RPMI7951 (cell line): ENCODE data around the gene VTN. TPM values are rescaled to one million over a fixed set of nuclear protein-coding genes. Genes with fewer than 3 reads are reported as not detected.
A peak's percentile ranks its signal among the peaks of the same experiment; 100 is the strongest.

Experiments
- DNase-seq: peaks from one replicate; pipeline ENCODE4 v3.0.0-alpha.2; 2012; ENCODE audit warnings: low read depth
- total RNA-seq: library from RNA; depleted of rRNA; stranded (reverse); fragments of >200 nt; shearing (Covaris generic); gene quantifications from 2 replicates; pipeline ENCODE4 v1.2.3, GENCODE V29; 2014

VTN gene
- total RNA-seq, 1 experiment from 2014 or later: 0.60 TPM

- DNase-seq: no peak
Measured at GRCh38 chr17:28368915-28369683, 1.0 kb downstream of the VTN start.

DNA sequence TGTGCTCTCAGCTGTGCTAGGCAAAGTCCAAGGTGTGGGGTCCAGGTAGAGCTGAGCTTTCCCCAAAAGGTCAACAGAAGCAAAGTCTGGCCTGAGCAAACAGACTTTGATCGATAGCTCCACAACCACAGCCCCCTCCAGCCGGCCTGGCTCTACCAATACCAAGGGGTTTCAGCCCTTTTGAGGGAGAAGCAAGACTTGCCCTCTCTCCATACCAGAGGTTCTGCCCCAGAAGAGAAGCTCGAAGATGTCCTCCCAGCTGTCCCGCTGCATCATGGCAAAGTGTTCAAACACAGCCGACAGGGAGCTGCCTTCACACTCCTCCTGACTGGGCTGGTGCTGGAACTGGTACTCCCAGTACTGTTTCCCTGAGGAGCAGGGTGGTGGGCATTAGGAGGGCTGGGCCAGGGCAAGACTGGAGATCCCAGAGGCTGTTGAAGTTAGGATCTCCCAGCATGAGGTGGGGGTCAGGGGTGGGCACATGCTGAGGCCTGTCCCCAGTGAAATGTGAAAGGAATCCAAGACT lies 1.7 kb downstream of the VTN start:
- no peak for DNase-seq

GRCh38 chr17:28367641-28368305 lies 2.3 kb downstream of the VTN start:
- DNase-seq: no peak

DNA sequence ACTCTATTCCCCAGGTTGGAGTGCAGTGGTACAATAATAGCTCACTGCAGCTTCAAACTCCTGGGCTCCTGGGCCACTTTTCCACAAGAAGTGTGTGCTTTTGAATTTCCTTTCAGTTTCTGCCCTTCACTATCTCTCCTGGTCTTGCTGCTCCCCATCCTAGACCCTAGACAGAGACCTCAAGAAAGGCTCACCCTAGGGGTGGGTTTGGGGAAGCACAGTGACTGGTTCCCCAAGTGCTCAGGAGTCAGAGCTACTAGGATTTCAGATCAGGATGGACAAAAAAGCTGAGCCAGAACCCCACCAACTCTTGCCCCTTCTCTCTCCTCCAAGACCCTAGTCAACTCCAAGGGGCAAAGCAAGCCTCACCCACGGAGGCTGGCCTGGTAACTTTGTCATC lies 3.5 kb downstream of the VTN start:
- DNase-seq: no peak

DNA sequence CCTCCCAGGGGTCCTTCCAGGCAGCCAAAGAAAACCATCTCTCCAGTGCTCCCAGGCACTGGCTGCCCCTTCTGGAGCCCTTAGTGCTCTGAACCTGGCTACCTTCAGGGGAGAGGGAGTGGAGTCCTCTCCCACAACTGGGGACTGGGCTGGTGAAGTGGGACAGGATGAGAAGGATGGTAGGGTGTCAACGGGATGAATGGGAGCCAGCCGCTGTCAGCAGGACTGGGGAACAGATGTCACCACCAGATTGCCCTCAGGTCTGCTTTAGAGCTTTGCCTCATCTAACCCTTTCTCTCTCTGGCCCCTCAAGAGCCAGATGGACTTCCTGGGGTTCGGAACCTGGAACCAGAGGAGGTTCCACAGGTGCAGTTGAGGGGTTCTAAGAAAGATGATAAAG lies 4.6 kb downstream of the VTN start:
- DNase-seq: no peak

DNA sequence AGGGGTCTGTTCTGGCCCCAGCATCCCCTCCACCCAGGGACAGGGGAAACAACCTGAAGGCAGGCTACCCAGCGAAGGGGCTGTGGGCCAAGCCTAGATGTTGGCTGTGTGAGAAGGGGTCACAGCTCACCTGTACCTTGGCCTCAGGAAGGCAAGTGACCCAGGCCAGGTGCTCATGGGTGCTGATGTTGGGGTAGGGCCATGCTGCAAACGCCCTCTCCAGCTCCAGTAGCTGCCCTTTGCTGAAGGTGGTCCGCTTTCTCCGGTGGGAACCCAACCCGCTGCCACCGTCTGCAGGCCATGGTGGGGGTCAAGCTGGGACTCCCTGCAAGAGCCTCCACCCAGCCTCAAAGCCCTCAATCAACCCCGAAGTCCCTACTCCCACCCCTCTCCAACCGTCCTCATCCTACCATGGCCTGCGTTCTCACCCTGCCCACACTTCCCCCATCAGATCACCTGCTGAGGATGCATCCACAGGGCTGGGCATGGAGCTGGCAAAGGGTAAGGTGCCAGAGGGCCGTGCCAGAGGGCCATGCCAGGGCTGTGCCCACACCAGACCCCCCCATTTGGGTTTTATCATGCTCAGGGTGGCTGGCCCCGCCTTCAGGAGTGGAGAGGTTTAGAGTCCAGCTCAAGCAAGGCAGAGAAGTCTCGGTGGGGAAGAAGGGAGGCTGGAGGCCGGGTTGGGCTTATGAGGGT lies 5.3 kb downstream of the VTN start, which contains the start of gene SEBOX:
SEBOX (minus strand) TSS at position 535 of the 699 bp plus-strand sequence; CDS start at position 487, 48 bp downstream.
- no peak for DNase-seq

DNA sequence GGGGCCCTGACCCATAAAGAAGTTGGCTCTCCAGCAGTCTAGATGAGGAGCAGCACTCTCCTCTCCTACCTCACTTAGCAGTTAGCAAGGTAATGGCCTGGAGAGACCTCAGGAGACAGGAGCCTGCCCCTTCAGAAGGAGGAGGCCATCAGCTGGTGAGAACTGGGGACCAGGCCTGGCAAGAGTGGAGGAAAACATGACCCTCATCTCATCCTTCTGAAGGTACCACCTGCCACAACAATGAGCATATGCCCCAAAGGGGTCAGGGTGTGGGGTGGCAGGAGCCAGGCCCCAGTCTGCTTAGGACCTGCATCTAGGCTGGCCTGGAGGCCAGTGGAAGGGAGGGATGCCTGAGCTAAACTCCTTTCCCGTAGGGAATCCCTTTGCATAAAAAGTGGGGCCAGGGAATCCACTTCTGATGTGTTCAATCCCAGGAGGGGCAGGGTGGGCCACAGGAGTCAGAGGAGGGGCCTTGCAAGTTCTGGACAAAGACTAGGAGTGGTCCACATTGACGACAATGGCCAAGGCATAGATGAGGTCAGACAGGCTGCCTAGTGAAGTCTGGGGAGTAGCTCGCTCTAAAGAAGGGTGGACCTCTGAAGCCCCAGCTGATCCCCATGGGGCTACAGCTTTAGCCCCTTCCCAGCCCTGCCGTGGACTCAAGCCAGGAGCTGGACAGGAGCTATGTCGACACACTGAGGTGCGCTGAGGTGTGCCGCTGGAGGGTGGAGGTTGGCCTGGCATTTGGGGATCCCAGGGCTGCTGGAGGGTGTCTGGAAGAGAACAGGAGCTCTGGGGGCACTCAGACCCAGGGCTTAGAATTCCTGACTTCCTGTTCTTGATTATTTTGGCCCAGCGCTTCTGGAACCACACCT lies 6.1 kb downstream of the VTN start:
- DNase-seq: no peak

- no peak for DNase-seq
Measured at GRCh38 chr17:28363186-28363585, 6.9 kb downstream of the VTN start.

DNA sequence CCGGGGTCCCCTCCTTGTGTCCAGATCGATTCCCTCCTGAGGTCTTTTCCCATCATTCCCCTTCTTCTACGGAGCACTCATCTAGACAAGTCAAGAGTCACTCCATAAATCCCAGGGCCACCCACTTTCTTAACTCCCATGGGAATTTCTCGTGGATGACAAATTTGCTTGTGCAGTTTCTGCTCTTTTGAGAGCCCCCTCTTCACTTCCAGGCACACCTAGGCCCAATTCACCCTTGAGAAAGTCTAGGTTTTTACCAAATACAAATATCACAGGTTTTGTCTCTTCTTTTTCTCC lies 12.3 kb downstream of the VTN start:
- no peak for DNase-seq

DNA sequence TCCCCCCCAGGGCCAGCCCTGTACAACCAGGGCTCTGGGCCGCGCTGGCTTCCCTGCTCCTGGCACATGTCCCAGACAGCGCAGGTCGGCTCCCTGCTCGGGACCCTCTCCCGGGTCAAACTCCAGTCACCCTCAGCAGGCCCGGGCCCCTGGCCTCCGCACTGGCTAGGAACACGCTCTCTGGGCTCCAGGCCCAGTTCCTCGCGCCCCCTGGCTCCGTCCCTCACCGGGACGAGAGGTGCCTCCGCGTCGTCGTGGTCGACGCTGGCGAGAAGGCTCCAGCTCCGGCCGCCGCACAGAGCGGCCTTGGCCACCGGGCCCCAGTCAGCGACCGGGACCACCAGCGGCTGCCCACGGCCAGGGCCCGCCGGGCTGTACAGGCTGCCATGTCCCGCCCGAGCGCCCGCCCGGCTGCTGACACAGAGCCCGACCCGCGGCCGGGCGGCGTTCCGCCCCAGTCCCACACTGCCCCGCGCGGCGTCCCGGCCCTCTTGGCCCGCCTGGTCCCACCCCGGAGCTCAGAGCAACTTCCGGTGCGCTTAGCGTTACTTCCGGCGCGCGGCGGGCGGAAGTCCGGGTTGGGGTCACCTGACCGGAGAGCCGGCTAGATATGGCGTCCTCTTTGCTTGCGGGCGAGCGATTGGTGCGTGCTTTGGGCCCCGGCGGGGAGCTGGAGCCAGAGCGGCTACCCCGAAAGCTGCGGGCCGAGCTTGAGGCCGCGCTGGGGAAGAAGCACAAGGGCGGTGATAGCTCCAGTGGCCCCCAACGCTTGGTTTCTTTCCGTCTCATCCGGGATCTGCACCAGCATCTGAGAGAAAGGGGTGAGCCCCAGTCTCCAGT lies 12.8 kb downstream of the VTN start, which contains the start of gene POLDIP2:
POLDIP2 (minus strand) TSS at position 467 of the 840 bp plus-strand sequence; CDS start at position 388, 79 bp downstream.
- DNase-seq: peak; percentile 91

DNA sequence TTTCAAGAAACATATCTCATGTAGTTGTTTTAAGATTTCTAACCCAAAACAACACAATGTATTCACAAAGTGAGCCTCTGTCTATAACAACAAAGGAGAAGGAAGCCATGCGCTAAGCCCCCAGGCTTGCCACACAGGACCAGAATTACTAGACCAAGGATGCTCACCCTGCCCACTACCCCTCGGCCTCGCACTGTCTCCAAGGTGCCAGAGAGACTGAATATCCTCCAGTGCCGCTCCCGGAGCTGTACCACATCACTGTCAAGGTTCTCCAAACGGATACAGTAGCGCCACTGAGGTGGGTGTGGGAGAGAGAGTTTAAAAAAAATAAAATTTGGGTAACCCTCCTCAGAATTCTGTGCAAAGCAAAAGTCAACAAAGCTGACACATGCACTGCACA lies 19.8 kb downstream of the VTN start:
- no peak for DNase-seq

GRCh38 chr17:28348979-28349378 lies 21.1 kb downstream of the VTN start:
- DNase-seq: no peak

DNA sequence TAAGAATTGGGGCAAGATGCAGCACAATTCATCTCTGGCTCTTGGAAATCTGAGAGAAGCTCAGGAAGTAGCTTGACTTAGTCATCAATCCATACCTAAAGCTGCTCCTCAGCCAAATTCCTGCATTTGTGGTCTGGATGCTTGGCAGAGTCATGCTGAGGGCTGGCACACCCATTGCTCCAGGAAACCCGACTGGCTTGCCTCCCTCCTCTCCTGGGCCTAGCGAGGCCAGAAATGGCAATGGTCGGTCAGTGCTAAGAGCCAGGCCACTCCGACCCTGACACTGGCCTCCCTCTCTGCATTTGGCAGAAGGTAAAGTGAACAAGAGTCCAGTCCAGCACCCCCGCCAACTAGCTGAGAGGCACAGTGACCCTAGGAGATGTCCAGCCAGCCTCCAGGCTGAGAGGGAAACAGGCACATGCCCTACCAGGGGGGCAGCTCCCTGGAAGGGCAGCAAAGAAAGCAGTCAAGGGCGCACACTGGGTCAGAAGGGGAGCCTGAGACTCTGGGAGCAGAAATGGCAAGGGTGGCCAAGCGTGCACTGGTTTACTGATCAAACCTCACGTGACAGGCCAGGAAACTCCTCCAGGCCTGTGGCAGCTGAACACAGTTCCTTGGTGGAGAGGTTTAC lies 22.7 kb downstream of the VTN start:
- DNase-seq: peak; percentile 91

DNA sequence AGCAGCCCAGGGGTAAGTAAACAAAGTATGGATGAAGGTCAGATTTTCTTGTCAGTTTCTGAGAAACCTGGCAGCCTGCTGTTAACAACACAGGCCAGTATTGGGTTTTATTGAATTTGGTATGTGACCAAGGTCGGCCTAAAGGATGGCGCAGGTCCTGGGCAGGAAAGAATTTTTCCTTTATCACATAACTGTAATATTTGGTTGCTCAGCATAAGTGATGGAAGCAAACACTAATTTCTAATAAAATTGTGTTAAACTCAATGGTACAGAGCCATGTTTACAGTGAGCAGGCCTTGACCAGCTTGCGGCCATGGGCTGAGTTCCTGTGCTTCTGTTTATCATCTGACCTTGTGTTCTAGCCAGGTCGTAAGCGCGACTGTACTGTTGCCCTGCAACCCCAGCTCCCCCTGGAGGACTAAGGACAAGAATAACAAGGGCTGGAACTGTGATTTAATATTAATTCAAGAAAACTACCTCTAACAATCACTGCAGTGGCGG lies 23.3 kb downstream of the VTN start:
- DNase-seq: no peak

DNA sequence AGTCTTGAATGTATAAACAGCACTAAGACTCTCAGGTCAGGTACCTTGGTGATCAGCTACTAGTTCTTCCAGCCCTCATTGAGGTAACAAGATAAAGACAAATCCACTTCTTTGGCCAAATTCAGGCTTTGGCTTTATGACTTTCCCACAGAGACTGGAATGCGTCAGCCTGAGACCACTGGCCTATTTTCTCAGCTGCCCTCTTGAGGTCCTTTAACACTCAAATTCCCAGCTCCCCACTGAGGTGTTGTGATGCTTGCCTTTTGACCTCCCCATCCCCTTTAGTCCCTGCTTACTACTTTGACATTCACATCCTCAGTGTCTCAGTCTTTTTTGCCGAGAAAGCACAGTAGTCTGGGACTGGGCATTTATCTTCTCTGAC lies 23.9 kb downstream of the VTN start:
- no peak for DNase-seq

DNA sequence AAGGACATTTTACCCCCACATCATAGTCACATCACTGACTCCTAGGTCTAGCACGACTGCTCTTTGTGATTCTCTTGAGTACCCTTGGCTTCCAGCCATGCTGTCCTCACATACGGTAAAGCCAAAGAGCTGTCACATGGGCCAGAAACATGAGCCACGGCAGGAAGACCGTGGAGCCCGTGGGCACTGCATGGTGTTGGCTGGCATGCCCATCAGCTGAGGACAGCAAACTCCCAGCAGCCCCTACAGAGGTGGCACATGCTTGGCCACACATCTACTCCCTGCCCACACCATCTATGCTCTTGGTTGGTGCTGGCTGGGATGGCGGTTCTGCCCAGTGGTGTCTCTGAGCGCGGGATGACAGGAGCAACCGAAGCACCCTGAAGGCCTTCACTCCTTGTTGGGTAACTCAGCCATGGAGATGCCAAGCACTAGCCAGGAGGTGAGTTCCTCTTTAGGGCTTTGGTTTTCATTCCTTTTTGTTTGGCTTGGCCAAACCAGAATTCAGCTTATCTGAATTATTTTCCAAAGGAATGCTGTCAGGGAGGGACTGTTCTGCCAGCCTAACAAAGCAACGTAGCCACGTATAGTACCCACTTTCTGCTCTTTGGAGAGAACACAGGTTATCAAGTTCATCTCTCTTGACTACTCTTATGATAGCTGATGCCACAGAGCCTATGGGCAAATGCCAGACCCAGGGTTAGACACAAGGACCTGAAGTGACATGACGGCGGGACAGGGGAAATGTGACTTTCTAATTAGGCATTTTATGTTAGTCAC lies 24.5 kb downstream of the VTN start:
- no peak for DNase-seq

DNA sequence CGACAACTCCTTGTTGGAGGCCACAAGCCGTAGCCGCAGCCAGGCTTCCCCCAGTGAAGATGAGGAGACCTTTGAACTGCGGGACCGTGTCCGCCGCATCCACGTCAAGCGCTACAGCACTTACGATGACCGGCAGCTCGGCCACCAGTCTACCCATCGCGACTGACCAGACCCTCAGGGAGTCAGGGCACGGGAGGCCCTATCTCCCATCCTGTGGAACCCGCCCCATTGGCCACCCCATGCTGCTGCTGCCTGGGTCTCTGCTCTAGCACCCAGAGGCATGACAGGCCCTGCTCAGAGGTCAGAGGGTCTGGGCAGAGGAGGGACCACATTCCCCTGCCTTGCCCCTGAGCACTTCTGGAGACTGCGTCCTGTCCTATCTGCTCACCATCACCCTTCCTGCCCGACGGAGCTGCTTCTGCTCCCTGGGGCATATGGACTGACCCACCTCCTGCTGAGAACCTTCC lies 25.6 kb downstream of the VTN start:
- DNase-seq: no peak

DNA sequence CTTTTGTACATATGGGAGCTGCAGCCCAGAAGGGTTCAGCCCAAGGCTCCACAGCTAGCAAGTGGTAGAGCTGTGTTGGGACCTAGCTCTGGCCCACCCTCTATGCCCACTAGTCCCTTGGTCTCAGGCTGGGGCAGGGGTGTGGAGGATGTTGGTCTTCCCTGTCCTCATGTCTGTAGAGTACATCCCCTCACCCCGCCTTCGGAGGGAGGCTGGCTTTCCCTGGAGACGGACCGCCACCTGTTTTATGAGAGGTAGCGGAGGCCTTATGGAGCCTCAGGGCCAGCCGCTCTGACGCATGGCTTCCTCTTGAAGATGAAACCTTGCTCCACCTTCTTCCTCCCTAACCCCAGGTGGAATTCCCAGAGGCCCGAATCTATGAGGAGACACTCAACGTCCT lies 26.1 kb downstream of the VTN start:
- DNase-seq: no peak

DNA sequence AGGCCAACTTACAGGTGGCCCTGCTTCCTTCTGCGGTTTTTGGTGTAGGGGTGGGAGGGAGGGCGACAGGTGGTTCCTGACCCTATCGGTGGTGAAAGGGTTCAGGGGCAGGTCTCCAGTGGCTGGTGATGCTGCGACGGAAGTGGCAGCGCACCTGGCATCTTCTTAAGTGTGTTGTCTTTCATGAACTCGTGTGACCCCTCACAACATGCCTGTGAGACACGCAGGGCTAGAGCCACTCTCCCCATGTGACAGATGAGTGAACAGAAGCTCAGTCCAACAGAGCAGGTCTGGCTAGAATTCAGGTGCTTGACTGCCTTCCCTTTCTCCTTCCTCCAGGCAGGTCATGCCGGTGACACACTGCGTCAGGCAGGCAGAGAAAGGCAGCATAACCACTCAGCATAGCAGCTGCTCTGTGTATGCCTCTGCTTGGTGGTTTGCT lies 26.6 kb downstream of the VTN start:
- DNase-seq: no peak
